ENCODE data around the gene SVIL.
A peak's percentile ranks its signal among the peaks of the same experiment; 100 is the strongest.
"Not testable (repeated sequence)": the region's sequence is repeated elsewhere in the genome, so short reads cannot be mapped to it uniquely, and the experiment has no call there.

SVIL gene

GRCh38 chr10:29487032-29487883, 147.5 kb downstream of the SVIL start:
- not testable (repeated sequence) for DNase-seq (ENCODE audit: low read depth in 2 of 2)

- DNase-seq (ENCODE audit: low read depth in 2 of 2), result peak in 1 of 2 donors; percentile 3
Measured at GRCh38 chr10:29486433-29486832, 148.3 kb downstream of the SVIL start.

- DNase-seq (ENCODE audit: low read depth in 2 of 2), result not testable (repeated sequence)
Measured at GRCh38 chr10:29484677-29485076, 150.1 kb downstream of the SVIL start.

- peak in 1 of 2 donors; percentile 2 for DNase-seq (ENCODE audit: low read depth in 2 of 2)
Measured at GRCh38 chr10:29482591-29483431, 152.0 kb downstream of the SVIL start.

GRCh38 chr10:29481906-29482440, 152.8 kb downstream of the SVIL start:
- DNase-seq (ENCODE audit: low read depth in 2 of 2), result no peak

- DNase-seq (ENCODE audit: low read depth in 2 of 2), result no peak
Measured at GRCh38 chr10:29479981-29480954, 154.5 kb downstream of the SVIL start.

- DNase-seq (ENCODE audit: low read depth in 2 of 2), result no peak
Measured at GRCh38 chr10:29479081-29479925, 155.5 kb downstream of the SVIL start.

- no peak for DNase-seq (ENCODE audit: low read depth in 2 of 2)
Measured at GRCh38 chr10:29473406-29474100, 161.2 kb downstream of the SVIL start.

GRCh38 chr10:29473087-29473356, 161.7 kb downstream of the SVIL start:
- no peak for DNase-seq (ENCODE audit: low read depth in 2 of 2)

- DNase-seq (ENCODE audit: low read depth in 2 of 2), result no peak
Measured at GRCh38 chr10:29472301-29473086, 162.3 kb downstream of the SVIL start.

- DNase-seq (ENCODE audit: low read depth in 2 of 2), result no peak
Measured at GRCh38 chr10:29471544-29471859, 163.3 kb downstream of the SVIL start.

GRCh38 chr10:29470843-29471543, 163.8 kb downstream of the SVIL start:
- DNase-seq (ENCODE audit: low read depth in 2 of 2), result no peak

- DNase-seq (ENCODE audit: low read depth in 2 of 2), result peak in 1 of 2 donors; percentile 10
Measured at GRCh38 chr10:29470355-29470705, 164.4 kb downstream of the SVIL start.

GRCh38 chr10:29469481-29470354, 165.1 kb downstream of the SVIL start:
- DNase-seq (ENCODE audit: low read depth in 2 of 2), result no peak

GRCh38 chr10:29465384-29465783, 169.4 kb downstream of the SVIL start:
- DNase-seq (ENCODE audit: low read depth in 2 of 2), result no peak

- DNase-seq (ENCODE audit: low read depth in 2 of 2), result not testable (repeated sequence)
Measured at GRCh38 chr10:29464671-29465171, 170.1 kb downstream of the SVIL start.

GRCh38 chr10:29461042-29461441, 173.7 kb downstream of the SVIL start:
- no peak for DNase-seq (ENCODE audit: low read depth in 2 of 2)

GRCh38 chr10:29458190-29458589, 176.6 kb downstream of the SVIL start:
- not testable (repeated sequence) for DNase-seq (ENCODE audit: low read depth in 2 of 2)

Data from activated CD4-positive, alpha-beta T cell treated with anti-CD3 and anti-CD28 coated beads for 24 hours (primary cell).